Sigmoid colon (tissue), 7 donors: ENCODE data around the gene MIPEP. TPM values are rescaled to one million over a fixed set of nuclear protein-coding genes. Genes with fewer than 3 reads are reported as not detected.

Experiments used
- DNase-seq: peaks from one replicate; pipeline ENCODE4 v3.0.0-alpha.2; 2019
- H3K27ac ChIP-seq, 4 donors: fragments of 200-600 bp; sonication (generic); one replicate each; pipeline ENCODE4 v1.5.1; 2016 to 2019; ENCODE audit warnings: mild to moderate bottlenecking in 1 of 4
- H3K27me3 ChIP-seq, 3 donors: fragments of 200-600 bp; sonication (generic); one replicate each; pipeline ENCODE4 v1.5.1; 2019; ENCODE audit warnings: mild to moderate bottlenecking in 1 of 3
- H3K36me3 ChIP-seq, 4 donors: fragments of 200-600 bp; sonication (generic); one replicate each; pipeline ENCODE4 v1.5.1; 2016 to 2019
- H3K4me1 ChIP-seq, 4 donors: fragments of 200-600 bp; sonication (generic); one replicate each; pipeline ENCODE4 v1.5.1; 2017 to 2019
- H3K4me3 ChIP-seq, 4 donors: fragments of 200-600 bp; sonication (generic); one replicate each; pipeline ENCODE4 v1.5.1; 2017 to 2019; ENCODE audit warnings: mild to moderate bottlenecking in 2 of 4, moderate library complexity in 1 of 4
- H3K9me3 ChIP-seq, 4 donors: fragments of 200-600 bp in 3 of 4; sonication (generic) in 3 of 4; one replicate each; pipeline versions ENCODE4 v1.5.1 to v1.6.1; 2013 to 2019
- CTCF ChIP-seq, 4 experiments: fragments of 450-650 bp in 3 of 4; fragments of 200-600 bp in 1 of 4; IDR thresholded peaks; one replicate each; pipeline ENCODE4 v1.5.1; 2016 to 2019; ENCODE audit warnings: antibody characterized with exemption in 4 of 4, mild to moderate bottlenecking in 3 of 4, moderate library complexity in 2 of 4
- EP300 ChIP-seq, 4 donors: sonication (generic); formaldehyde crosslinking; IDR thresholded peaks; one replicate each; pipeline ENCODE4 v1.6.1; 2017; ENCODE audit warnings: antibody characterized with exemption in 4 of 4
- POLR2A ChIP-seq, 2 donors: fragments of 450-650 bp; IDR thresholded peaks; one replicate each; pipeline ENCODE4 v1.6.1; 2016; ENCODE audit warnings: antibody characterized with exemption in 2 of 2, mild to moderate bottlenecking in 2 of 2, moderate library complexity in 2 of 2
- POLR2AphosphoS5 ChIP-seq, 4 donors: sonication (generic); formaldehyde crosslinking; IDR thresholded peaks; one replicate each; pipeline ENCODE4 v1.6.1; 2017; ENCODE audit warnings: antibody characterized with exemption in 4 of 4
- WGBS, 2 donors: extraction: QIAGEN DNeasy Blood & Tissue Kit; methylation state at CpG; one replicate each; pipeline ENCODE4 v1.1.7; 2013; 5-methylcytosine and 5-hydroxymethylcytosine counted together
- intact Hi-C: fragments of 100-400 bp; cut with DNase I; formaldehyde crosslinking; loops from one replicate; pipeline ENCODE4 v1.15.1; 2023
- polyA plus RNA-seq, 3 donors: library from polyadenylated mRNA; stranded (reverse); fragments of 200-250 nt; gene quantifications; one replicate each; pipeline ENCODE4 v1.2.3, GENCODE V29; 2013
- total RNA-seq, 4 donors: library from RNA; depleted of rRNA; stranded (reverse); fragments of >200 nt; gene quantifications; one replicate each; pipeline ENCODE4 v1.1.0, GENCODE V29; 2016
- donor health status: healthy with polysubstance abuse.
- donor health status: Bipolar disorder and iron deficiency.
- donor health status: healthy.

Gene MIPEP
- total and polyA plus RNA-seq, 7 donors: 10.7 to 20.5 (median 11.4) TPM

DNA sequence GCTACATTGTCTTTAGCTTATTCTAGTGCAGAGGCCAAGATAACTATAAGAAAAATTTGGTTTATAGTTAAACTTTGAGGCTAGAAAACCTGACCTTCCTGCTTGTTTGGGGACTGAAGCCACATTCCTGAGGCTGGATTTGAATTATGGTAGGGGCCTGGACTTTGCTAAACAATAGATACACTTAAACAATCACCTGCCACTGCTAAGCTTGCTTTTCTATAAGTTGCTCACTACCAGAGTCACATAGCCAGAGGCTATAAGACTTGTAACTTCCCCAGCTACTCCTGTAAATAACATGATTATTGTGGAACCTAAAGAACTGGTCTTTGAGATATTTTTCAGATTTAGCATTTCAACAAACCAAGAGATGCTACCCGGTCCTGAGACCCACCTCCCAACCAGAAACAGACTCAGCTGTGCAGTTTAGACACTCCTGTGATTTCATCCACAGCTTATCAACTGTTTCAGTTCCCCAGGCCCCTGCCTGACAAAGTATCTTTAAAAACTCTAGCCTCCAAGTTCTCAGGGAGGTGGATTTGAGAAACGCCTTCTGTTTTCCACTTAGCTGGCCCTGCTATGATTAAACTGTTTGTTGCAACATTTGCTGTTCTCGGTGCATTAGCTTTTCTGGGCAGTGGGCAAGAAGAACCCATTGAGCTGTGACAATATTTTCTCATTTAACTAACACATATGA is 77.7 kb downstream of the MIPEP start:
- H3K27ac ChIP-seq: no peak overlapping the region
- DNase-seq: no peak

GRCh38 chr13:23810685-23811240 is 78.4 kb downstream of the MIPEP start:
- H3K36me3 ChIP-seq: no peaks in the 10 kb centered on the region
- H3K9me3 ChIP-seq: no peaks in the 10 kb centered on the region
- DNase-seq: no peak
- no peaks in the 10 kb centered on the region for H3K27me3 ChIP-seq
- no peak for TF ChIP-seq POLR2AphosphoS5 (IDR thresholded peaks at IDR 0.05)
- intact Hi-C loops: no loop called here
- H3K4me1 ChIP-seq: no peaks in the 10 kb centered on the region
- no peak overlapping the region for H3K4me3 ChIP-seq
- WGBS, 2 donors: 69 to 91% methylated on average over 7 of the region's 7 CpGs
- peak overlapping the region in 1 of 4 donors; percentile 35 for H3K27ac ChIP-seq

More for the DNA sequence above, 77.7 kb downstream of the MIPEP start:
- Histone ChIP-seq H3K36me3 (no peaks in the 10 kb centered on the region), H3K4me3 (no peak overlapping the region), H3K9me3 (no peaks in the 10 kb centered on the region), H3K27me3 (no peaks in the 10 kb centered on the region), H3K4me1 (no peaks in the 10 kb centered on the region)
- TF ChIP-seq CTCF (IDR thresholded peaks at IDR 0.05) (no peak), POLR2AphosphoS5 (IDR thresholded peaks at IDR 0.05) (no peak), EP300 (IDR thresholded peaks at IDR 0.05) (no peak), POLR2A (IDR thresholded peaks at IDR 0.05) (no peak)
- intact Hi-C loops: no loop called here
- 61 to 90% methylated on average over 3 of the region's 3 CpGs for WGBS, 2 donors

- Histone ChIP-seq H3K4me1 (no peaks in the 10 kb centered on the region), H3K4me3 (no peak overlapping the region), H3K36me3 (peaks cover 0 to 7% (median 0%) of the 10 kb centered on the region in 4 donors), H3K27me3 (no peaks in the 10 kb centered on the region), H3K27ac (no peak overlapping the region), H3K9me3 (no peaks in the 10 kb centered on the region)
- intact Hi-C loops: no loop called here
- 96 to 98% methylated on average over 1 of the region's 1 CpG for WGBS, 2 donors
- no peak for DNase-seq
- TF ChIP-seq EP300 (IDR thresholded peaks at IDR 0.05) (no peak), CTCF (IDR thresholded peaks at IDR 0.05) (no peak), POLR2A (IDR thresholded peaks at IDR 0.05) (no peak), POLR2AphosphoS5 (IDR thresholded peaks at IDR 0.05) (no peak)
These were observed 80.4 kb downstream of the MIPEP start for GRCh38 chr13:23808803-23809202.

DNA sequence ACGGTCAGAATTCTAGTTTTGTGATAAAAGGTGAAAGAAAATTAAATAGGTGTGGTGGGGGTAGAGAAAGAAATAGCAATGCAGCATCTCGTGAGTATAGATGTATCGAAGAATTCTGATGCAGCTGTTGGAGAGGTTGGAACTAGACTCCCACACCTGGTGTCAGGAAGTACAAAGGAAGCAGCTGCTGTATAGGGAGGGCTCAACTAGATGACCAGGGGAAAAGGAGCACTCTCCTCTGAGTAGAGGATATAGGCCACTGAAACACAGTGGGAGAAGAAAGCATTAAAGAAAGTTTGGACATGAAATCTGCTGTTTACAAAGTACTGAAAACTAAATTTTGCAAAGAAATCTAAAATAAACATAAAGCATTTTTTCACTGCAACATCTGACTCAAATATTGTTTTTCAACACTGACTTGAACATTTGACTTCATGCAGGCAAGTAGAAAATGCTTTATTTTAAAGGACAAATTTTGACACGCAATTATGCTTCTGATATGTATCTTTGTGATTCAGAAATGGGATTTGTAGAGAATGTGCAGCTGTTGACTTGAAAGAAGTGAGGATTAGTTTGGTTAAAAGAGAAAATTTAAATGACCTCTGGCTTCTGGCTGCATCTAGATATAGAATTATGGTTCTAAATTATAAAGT is 82.2 kb downstream of the MIPEP start:
- H3K36me3 ChIP-seq: peaks cover 0 to 7% (median 0%) of the 10 kb centered on the region in 4 donors
- TF ChIP-seq EP300 (IDR thresholded peaks at IDR 0.05) (no peak), POLR2AphosphoS5 (IDR thresholded peaks at IDR 0.05) (no peak), POLR2A (IDR thresholded peaks at IDR 0.05) (no peak), CTCF (IDR thresholded peaks at IDR 0.05) (no peak)
- intact Hi-C loops: no loop called here
- no peak overlapping the region for H3K4me3 ChIP-seq
- no peak overlapping the region for H3K27ac ChIP-seq
- no peaks in the 10 kb centered on the region for H3K9me3 ChIP-seq
- WGBS, 2 donors: 55 to 64% methylated on average over 4 of the region's 4 CpGs
- no peaks in the 10 kb centered on the region for H3K27me3 ChIP-seq
- no peaks in the 10 kb centered on the region for H3K4me1 ChIP-seq
- DNase-seq: no peak

GRCh38 chr13:23805821-23806220 is 83.4 kb downstream of the MIPEP start:
- Histone ChIP-seq H3K9me3 (no peaks in the 10 kb centered on the region), H3K27me3 (no peaks in the 10 kb centered on the region), H3K4me1 (no peaks in the 10 kb centered on the region), H3K27ac (no peak overlapping the region), H3K4me3 (no peak overlapping the region), H3K36me3 (peaks cover 0 to 7% (median 0%) of the 10 kb centered on the region in 4 donors)
- TF ChIP-seq CTCF (IDR thresholded peaks at IDR 0.05) (no peak), EP300 (IDR thresholded peaks at IDR 0.05) (no peak), POLR2AphosphoS5 (IDR thresholded peaks at IDR 0.05) (no peak), POLR2A (IDR thresholded peaks at IDR 0.05) (no peak)
- intact Hi-C loops: no loop called here
- no peak for DNase-seq
- WGBS, 2 donors: 92 to 95% methylated on average over 1 of the region's 1 CpG
